ENCODE measurements around the gene CASQ2.

- no peak for TF ChIP-seq CTCF (IDR thresholded peaks at IDR 0.05)
- no peak for TF ChIP-seq POLR2A (IDR thresholded peaks at IDR 0.05)
These were observed 99.4 kb downstream of the CASQ2 start for GRCh38 chr1:115669002-115669673.

Measured in testis (tissue), 2 donors.